PC-9 (cell line): ENCODE data around the gene ST6GALNAC3. TPM values are rescaled to one million over a fixed set of nuclear protein-coding genes. Genes with fewer than 3 reads are reported as not detected.

ENCODE experiments used
- BruUV-seq: library from RNA; stranded (reverse); fragments of 400-500 nt; replicated peaks from 2 replicates; lab custom pipeline; 2021; lab: Mats Ljungman, UMichigan
- CTCF ChIA-PET: fragments of 300-600 bp; sonication (Branson Sonifier 250); formaldehyde crosslinking; loops from one replicate; lab custom pipeline; 2022; ENCODE audit warnings: antibody characterized with exemption; lab: Charles Lee
- POLR2A ChIA-PET: fragments of 300-600 bp; sonication (Branson Sonifier 250); formaldehyde crosslinking; loops from one replicate; lab custom pipeline; 2022; ENCODE audit warnings: antibody characterized with exemption; ENCODE audit not compliant: unreplicated experiment; lab: Charles Lee
- DNase-seq, 2 experiments: peaks; one replicate each; pipeline versions ENCODE4 v3.0.0 to v3.0.0-alpha.2; 2015 to 2022; ENCODE audit warnings: mixed read lengths in 1 of 2
- H2AFZ ChIP-seq: fragments of 200-600 bp; sonication (generic); 2 replicates; pipeline ENCODE4 v1.8.1; 2017; ENCODE audit warnings: antibody characterized with exemption
- H3F3A ChIP-seq: fragments of 200-600 bp; sonication (generic); 2 replicates; pipeline ENCODE4 v1.8.1; 2017; ENCODE audit warnings: antibody characterized with exemption, mild to moderate bottlenecking, low read depth; ENCODE audit not compliant: insufficient read depth
- H3K27ac ChIP-seq: fragments of 200-600 bp; sonication (generic); 2 replicates; pipeline ENCODE4 v1.6.1; 2016; ENCODE audit warnings: mixed run types
- H3K27me3 ChIP-seq: fragments of 200-600 bp; sonication (generic); 2 replicates; pipeline ENCODE4 v1.6.1; 2016; ENCODE audit warnings: low read depth, mixed run types; ENCODE audit not compliant: insufficient read depth
- H3K36me3 ChIP-seq: fragments of 200-600 bp; sonication (generic); 2 replicates; pipeline ENCODE4 v1.6.1; 2016; ENCODE audit warnings: low read depth, mixed run types
- H3K4me1 ChIP-seq: fragments of 200-600 bp; sonication (generic); replicated peaks from 2 replicates; pipeline ENCODE4 v1.6.1; 2016; ENCODE audit warnings: mixed run types; ENCODE audit not compliant: insufficient read depth
- H3K4me2 ChIP-seq: fragments of 200-600 bp; sonication (generic); 2 replicates; pipeline ENCODE4 v1.6.1; 2017; ENCODE audit warnings: mixed run types
- H3K4me3 ChIP-seq: fragments of 200-600 bp; sonication (generic); 2 replicates; pipeline ENCODE4 v1.6.1; 2016; ENCODE audit warnings: mixed run types
- H3K79me2 ChIP-seq: fragments of 200-600 bp; sonication (generic); 2 replicates; pipeline ENCODE4 v1.6.1; 2017; ENCODE audit warnings: low read depth, mixed run types
- H3K9me2 ChIP-seq: fragments of 200-600 bp; sonication (generic); 2 replicates; pipeline ENCODE4 v1.8.1; 2017; ENCODE audit warnings: mild to moderate bottlenecking; ENCODE audit not compliant: insufficient read depth
- H3K9me3 ChIP-seq: fragments of 200-600 bp; sonication (generic); 2 replicates; pipeline ENCODE4 v1.8.1; 2016; ENCODE audit warnings: low read depth; ENCODE audit not compliant: insufficient read depth
- H4K20me1 ChIP-seq: fragments of 200-600 bp; sonication (generic); 2 replicates; pipeline ENCODE4 v1.8.1; 2017; ENCODE audit not compliant: insufficient read depth
- EZH2 ChIP-seq: fragments of 200-600 bp; sonication (generic); IDR thresholded peaks from 2 replicates; pipeline ENCODE4 v1.8.0; 2017; ENCODE audit warnings: antibody characterized with exemption, low read depth
- intact Hi-C: fragments of 100-400 bp; cut with micrococcal nuclease; formaldehyde crosslinking; loops from one replicate; pipeline ENCODE4 v1.10.0; 2022; ENCODE audit not compliant: unreplicated experiment
- total RNA-seq: library from RNA; stranded (reverse); gene quantifications from 2 replicates; pipeline ENCODE4 v1.2.3, GENCODE V29; 2021
- TF ChIP-seq, protein P1 (sequence below): fragments of 200-600 bp; sonication (generic); conservative IDR thresholded peaks from 2 replicates; pipeline ENCODE4 v1.6.1; 2017; ENCODE audit warnings: mixed run types, antibody characterized with exemption, mild to moderate bottlenecking, moderate library complexity

ST6GALNAC3 gene
- total RNA-seq, 1 experiment from 2014 or later = 0.04 TPM

DNA sequence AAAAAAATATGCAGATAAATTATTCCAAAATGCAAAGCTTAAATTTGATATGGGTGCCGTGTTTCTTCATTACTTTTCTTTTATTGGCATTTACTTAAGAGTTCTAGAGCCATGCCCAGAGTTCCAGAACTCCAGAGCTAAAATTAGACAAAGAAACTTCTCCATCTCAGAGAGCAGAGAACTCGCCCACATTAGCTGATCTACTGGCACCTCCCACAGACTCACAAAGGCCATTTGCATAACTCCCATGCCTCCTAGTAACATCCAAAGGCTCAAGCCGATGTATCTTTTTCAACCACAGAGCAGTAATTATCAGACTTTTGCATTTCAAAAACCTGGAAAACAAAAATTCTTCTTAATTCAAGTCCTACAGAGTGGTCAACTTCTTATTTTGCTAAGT, 468.9 kb downstream of the ST6GALNAC3 start:
- no peaks in the 10 kb centered on the region for H4K20me1 ChIP-seq
- no peaks in the 10 kb centered on the region for H3K9me3 ChIP-seq
- no peak overlapping the region for H3K4me2 ChIP-seq
- no peak overlapping the region for H3K4me3 ChIP-seq
- intact Hi-C loops = no loop called here
- DNase-seq = no peak
- no peak overlapping the region for H2AFZ ChIP-seq
- H3K4me1 ChIP-seq = no peaks in the 10 kb centered on the region
- H3K36me3 ChIP-seq = no peaks in the 10 kb centered on the region
- H3K27me3 ChIP-seq = no peaks in the 10 kb centered on the region
- H3K79me2 ChIP-seq = no peaks in the 10 kb centered on the region
- TF ChIP-seq, protein P1, sequence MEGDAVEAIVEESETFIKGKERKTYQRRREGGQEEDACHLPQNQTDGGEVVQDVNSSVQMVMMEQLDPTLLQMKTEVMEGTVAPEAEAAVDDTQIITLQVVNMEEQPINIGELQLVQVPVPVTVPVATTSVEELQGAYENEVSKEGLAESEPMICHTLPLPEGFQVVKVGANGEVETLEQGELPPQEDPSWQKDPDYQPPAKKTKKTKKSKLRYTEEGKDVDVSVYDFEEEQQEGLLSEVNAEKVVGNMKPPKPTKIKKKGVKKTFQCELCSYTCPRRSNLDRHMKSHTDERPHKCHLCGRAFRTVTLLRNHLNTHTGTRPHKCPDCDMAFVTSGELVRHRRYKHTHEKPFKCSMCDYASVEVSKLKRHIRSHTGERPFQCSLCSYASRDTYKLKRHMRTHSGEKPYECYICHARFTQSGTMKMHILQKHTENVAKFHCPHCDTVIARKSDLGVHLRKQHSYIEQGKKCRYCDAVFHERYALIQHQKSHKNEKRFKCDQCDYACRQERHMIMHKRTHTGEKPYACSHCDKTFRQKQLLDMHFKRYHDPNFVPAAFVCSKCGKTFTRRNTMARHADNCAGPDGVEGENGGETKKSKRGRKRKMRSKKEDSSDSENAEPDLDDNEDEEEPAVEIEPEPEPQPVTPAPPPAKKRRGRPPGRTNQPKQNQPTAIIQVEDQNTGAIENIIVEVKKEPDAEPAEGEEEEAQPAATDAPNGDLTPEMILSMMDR = no peak
- TF ChIP-seq EZH2 = no peak
- no peaks in the 10 kb centered on the region for H3K9me2 ChIP-seq
- H3F3A ChIP-seq = no peaks in the 10 kb centered on the region
- H3K27ac ChIP-seq = no peak overlapping the region
- ChIA-PET POLR2A (no interaction called here), CTCF (no interaction called here)
- BruUV-seq = no TSS peak

DNA sequence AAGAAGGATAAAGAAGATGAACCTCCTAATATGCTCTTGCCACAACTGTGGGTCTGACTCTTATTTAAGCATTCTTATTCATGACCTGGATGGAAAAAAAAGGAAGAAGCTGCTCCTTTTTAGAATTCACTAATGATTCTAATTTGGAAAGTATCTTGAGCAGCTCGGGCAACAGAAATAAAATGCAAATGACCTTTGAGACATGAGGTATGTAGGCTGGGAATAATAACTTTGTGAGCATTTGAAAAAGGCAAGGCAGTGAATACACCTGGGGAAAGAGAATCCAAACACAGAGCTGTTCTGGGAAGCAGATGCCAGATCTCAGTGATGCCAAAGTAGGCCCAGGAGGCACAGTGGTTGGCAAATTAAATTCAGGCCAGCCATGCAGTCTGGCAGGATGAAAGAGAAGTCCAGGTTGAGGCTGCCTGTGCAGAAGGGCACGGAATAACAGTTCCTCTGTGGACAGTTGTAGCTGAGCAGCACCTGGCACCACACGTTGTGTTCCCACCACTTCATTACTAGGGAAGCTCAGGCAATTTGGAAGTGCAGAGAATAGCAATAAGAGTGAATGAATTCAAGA, 471.9 kb downstream of the ST6GALNAC3 start:
- POLR2A ChIA-PET = no interaction called here
- no peaks in the 10 kb centered on the region for H3K4me1 ChIP-seq
- no peak overlapping the region for H2AFZ ChIP-seq
- no TSS peak for BruUV-seq
- H3K79me2 ChIP-seq = no peaks in the 10 kb centered on the region
- TF ChIP-seq, protein P1 = no peak
- no peak for TF ChIP-seq EZH2
- no peaks in the 10 kb centered on the region for H3K36me3 ChIP-seq
- CTCF ChIA-PET = no interaction called here
- H3K27ac ChIP-seq = no peak overlapping the region
- H4K20me1 ChIP-seq = no peaks in the 10 kb centered on the region
- no peaks in the 10 kb centered on the region for H3F3A ChIP-seq
- no peaks in the 10 kb centered on the region for H3K9me3 ChIP-seq
- no peak overlapping the region for H3K4me2 ChIP-seq
- intact Hi-C loops = no loop called here
- H3K4me3 ChIP-seq = no peak overlapping the region
- no peak for DNase-seq
- H3K9me2 ChIP-seq = no peaks in the 10 kb centered on the region
- no peaks in the 10 kb centered on the region for H3K27me3 ChIP-seq

DNA sequence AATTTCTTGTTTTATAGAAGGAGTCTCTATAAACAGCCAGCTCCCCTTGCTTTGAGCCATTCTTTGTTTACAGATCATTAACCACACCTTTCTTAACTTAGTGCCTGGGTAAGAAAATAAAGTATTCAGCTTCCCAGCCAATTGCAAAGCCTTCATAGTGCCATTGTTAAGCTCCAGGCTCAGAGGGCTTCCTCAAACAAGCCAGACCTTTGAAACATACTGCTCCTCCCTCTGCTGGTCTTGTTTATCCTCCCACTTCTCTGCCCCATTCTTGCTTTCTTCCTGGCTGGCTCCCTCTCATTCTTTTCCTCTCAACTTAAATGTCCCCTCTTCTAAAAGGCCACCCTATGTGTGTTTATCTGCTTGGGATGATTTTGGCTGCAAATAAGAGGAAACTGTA, 473.4 kb downstream of the ST6GALNAC3 start:
- Histone ChIP-seq H3K4me2 (no peak overlapping the region), H3K79me2 (no peaks in the 10 kb centered on the region), H3K27me3 (no peaks in the 10 kb centered on the region), H3K27ac (no peak overlapping the region), H3K4me3 (no peak overlapping the region), H3K9me3 (no peaks in the 10 kb centered on the region), H3K36me3 (no peaks in the 10 kb centered on the region), H4K20me1 (no peaks in the 10 kb centered on the region), H3F3A (no peaks in the 10 kb centered on the region), H3K4me1 (no peaks in the 10 kb centered on the region), H3K9me2 (no peaks in the 10 kb centered on the region), H2AFZ (no peak overlapping the region)
- TF ChIP-seq, protein P1 = no peak
- TF ChIP-seq EZH2 = no peak
- ChIA-PET CTCF (no interaction called here), POLR2A (no interaction called here)
- DNase-seq = no peak
- BruUV-seq = no TSS peak
- intact Hi-C loops = no loop called here
